H9 (cell line): Measurements from ENCODE around the gene NECAP2. TPM values are rescaled to one million over a fixed set of nuclear protein-coding genes. Genes with fewer than 3 reads are reported as not detected.

ENCODE experiments used
- DNase-seq: peaks from one replicate; pipeline ENCODE4 v3.0.0-alpha.2; 2017
- H2AFZ ChIP-seq: one replicate; pipeline ENCODE4 v1.6.1; 2013; ENCODE audit warnings: mild to moderate bottlenecking, low read length, control low read depth, moderate library complexity
- H2AK5ac ChIP-seq: 2 replicates; pipeline ENCODE4 v1.6.1; 2013; ENCODE audit warnings: low read length, control low read depth, mixed read lengths; ENCODE audit not compliant: insufficient read length
- H2BK120ac ChIP-seq: one replicate; pipeline ENCODE4 v1.6.1; 2013; ENCODE audit warnings: low read depth, mild to moderate bottlenecking, low read length, control low read depth, inconsistent platforms; ENCODE audit not compliant: poor library complexity, severe bottlenecking
- H2BK12ac ChIP-seq: 2 replicates; pipeline ENCODE4 v1.6.1; 2013; ENCODE audit warnings: low read length, control low read depth, mixed read lengths, low read depth; ENCODE audit not compliant: insufficient read length
- H2BK15ac ChIP-seq: 2 replicates; pipeline ENCODE4 v1.6.1; 2013; ENCODE audit warnings: low read depth, low read length, control low read depth
- H2BK20ac ChIP-seq: one replicate; pipeline ENCODE4 v1.6.1; 2013; ENCODE audit warnings: low read depth, mild to moderate bottlenecking, low read length, control low read depth, inconsistent platforms; ENCODE audit not compliant: poor library complexity, severe bottlenecking
- H2BK5ac ChIP-seq: 2 replicates; pipeline ENCODE4 v1.6.1; 2013; ENCODE audit warnings: low read length, control low read depth, mixed read lengths; ENCODE audit not compliant: insufficient read length
- H3K14ac ChIP-seq: 2 replicates; pipeline ENCODE4 v1.6.1; 2013; ENCODE audit warnings: low read length, control low read depth; ENCODE audit not compliant: insufficient read depth
- H3K18ac ChIP-seq: 2 replicates; pipeline ENCODE4 v1.6.1; 2013; ENCODE audit warnings: low read depth, mild to moderate bottlenecking, mixed read lengths, low read length, control low read depth; ENCODE audit not compliant: insufficient read length
- H3K23ac ChIP-seq: 2 replicates; pipeline ENCODE4 v1.6.1; 2013; ENCODE audit warnings: low read length, control low read depth, mixed read lengths, low read depth; ENCODE audit not compliant: insufficient read length
- H3K23me2 ChIP-seq: 2 replicates; pipeline ENCODE4 v1.6.1; 2013; ENCODE audit warnings: low read depth, mild to moderate bottlenecking, mixed read lengths, low read length, control low read depth; ENCODE audit not compliant: insufficient read length, poor library complexity, severe bottlenecking
- H3K27ac ChIP-seq: 2 replicates; pipeline ENCODE4 v1.5.1; 2013; ENCODE audit warnings: low read length, control low read depth, mixed read lengths, low read depth; ENCODE audit not compliant: insufficient read length
- H3K27me3 ChIP-seq: 2 replicates; pipeline ENCODE4 v1.6.1; 2013; ENCODE audit warnings: low read length, control low read depth, inconsistent platforms; ENCODE audit not compliant: insufficient read depth
- H3K4ac ChIP-seq: 2 replicates; pipeline ENCODE4 v1.6.1; 2013; ENCODE audit warnings: low read depth, mild to moderate bottlenecking, control low read depth, inconsistent platforms, low read length, moderate library complexity
- H3K4me1 ChIP-seq: 2 replicates; pipeline ENCODE4 v1.6.1; 2013; ENCODE audit warnings: low read length, control low read depth, inconsistent platforms; ENCODE audit not compliant: insufficient read depth
- H3K4me2 ChIP-seq: 2 replicates; pipeline ENCODE4 v1.6.1; 2013; ENCODE audit warnings: low read length, control low read depth, mixed read lengths; ENCODE audit not compliant: insufficient read length, insufficient read depth
- H3K56ac ChIP-seq: 2 replicates; pipeline ENCODE4 v1.6.1; 2013; ENCODE audit warnings: low read depth, mild to moderate bottlenecking, mixed read lengths, low read length, control low read depth; ENCODE audit not compliant: insufficient read length
- H3K79me1 ChIP-seq: 2 replicates; pipeline ENCODE4 v1.6.1; 2013; ENCODE audit warnings: low read depth, mild to moderate bottlenecking, moderate library complexity, low read length, control low read depth, inconsistent platforms; ENCODE audit not compliant: insufficient read depth, poor library complexity, severe bottlenecking
- H3K79me2 ChIP-seq: 2 replicates; pipeline ENCODE4 v1.6.1; 2013; ENCODE audit warnings: low read length, control low read depth, inconsistent platforms; ENCODE audit not compliant: insufficient read depth
- H3K9ac ChIP-seq: 2 replicates; pipeline ENCODE4 v1.6.1; 2013; ENCODE audit warnings: low read length, control low read depth, mixed read lengths; ENCODE audit not compliant: insufficient read length; ENCODE audit errors: extremely low read depth
- H3K9me3 ChIP-seq: one replicate; pipeline ENCODE4 v1.6.1; 2013; ENCODE audit warnings: low read depth, low read length, inconsistent platforms; ENCODE audit not compliant: control insufficient read depth
- H3T11ph ChIP-seq: one replicate; pipeline ENCODE4 v1.6.1; 2013; ENCODE audit warnings: mild to moderate bottlenecking, low read length, control low read depth, inconsistent platforms
- H4K20me1 ChIP-seq: one replicate; pipeline ENCODE4 v1.6.1; 2013; ENCODE audit not compliant: control insufficient read depth, insufficient read length, insufficient read depth
- H4K5ac ChIP-seq: 2 replicates; pipeline ENCODE4 v1.6.1; 2013; ENCODE audit warnings: low read depth, mild to moderate bottlenecking, mixed read lengths, low read length, control low read depth; ENCODE audit not compliant: insufficient read length
- H4K8ac ChIP-seq: replicated peaks from 2 replicates; pipeline ENCODE4 v1.6.1; 2013; ENCODE audit warnings: low read length, control low read depth, mixed read lengths, low read depth; ENCODE audit not compliant: insufficient read length
- H4K91ac ChIP-seq: 2 replicates; pipeline ENCODE4 v1.6.1; 2013; ENCODE audit warnings: low read depth, mild to moderate bottlenecking, moderate library complexity, mixed read lengths, low read length, control low read depth; ENCODE audit not compliant: insufficient read length
- H3K27ac Mint-ChIP-seq, 3 experiments: 2 replicates in 2 of 3; 3 replicates in 1 of 3; pipeline ENCODE4 v1.8.0; 2020 to 2021; ENCODE audit warnings: mixed read lengths in 3 of 3, mild to moderate bottlenecking in 1 of 3, moderate library complexity in 1 of 3
- H3K27me3 Mint-ChIP-seq: 2 replicates; pipeline ENCODE4 v1.8.0; 2021; ENCODE audit warnings: low read depth, mild to moderate bottlenecking, moderate library complexity, mixed read lengths
- H3K36me3 Mint-ChIP-seq, 3 experiments: 2 replicates in 2 of 3; 3 replicates in 1 of 3; pipeline ENCODE4 v1.8.0; 2020 to 2021; ENCODE audit warnings: low read depth in 3 of 3, mixed read lengths in 3 of 3; ENCODE audit not compliant: insufficient read depth in 1 of 3
- H3K4me1 Mint-ChIP-seq, 2 experiments: 2 replicates each; pipeline ENCODE4 v1.8.0; 2020; ENCODE audit warnings: mixed read lengths in 2 of 2
- H3K4me3 Mint-ChIP-seq, 2 experiments: 2 replicates in 1 of 2; 3 replicates in 1 of 2; pipeline ENCODE4 v1.8.0; 2020 to 2021; ENCODE audit warnings: mild to moderate bottlenecking in 2 of 2, mixed read lengths in 2 of 2, moderate library complexity in 1 of 2
- H3K9me3 Mint-ChIP-seq, 2 experiments: 2 replicates in 1 of 2; 3 replicates in 1 of 2; pipeline ENCODE4 v1.8.0; 2020; ENCODE audit warnings: mild to moderate bottlenecking in 2 of 2, mixed read lengths in 2 of 2, moderate library complexity in 1 of 2
- CTCF ChIP-seq: fragments of 200-600 bp; sonication (generic); conservative IDR thresholded peaks from 3 replicates; pipeline ENCODE4 v1.8.0; 2021; ENCODE audit warnings: antibody characterized with exemption, mild to moderate bottlenecking
- WGBS: extraction: QIAGEN DNeasy Blood & Tissue Kit; methylation state at CpG from one replicate; pipeline ENCODE4 v1.1.7; 2013; ENCODE audit warnings: missing lambda C conversion rate, low lambda C conversion rate, mixed read lengths; ENCODE audit not compliant: insufficient read length; ENCODE audit errors: extremely low coverage; 5-methylcytosine and 5-hydroxymethylcytosine counted together
- total RNA-seq: library from RNA; stranded (reverse); gene quantifications from 2 replicates; pipeline ENCODE4 v1.2.1, GENCODE V29; 2021

NECAP2 gene
- total RNA-seq, 1 experiment from 2014 or later: 33.2 TPM

GRCh38 chr1:16468558-16468957 lies 28.0 kb downstream of the NECAP2 start:
- no peak overlapping the region for H2BK12ac ChIP-seq
- no peak overlapping the region for H3K27ac Mint-ChIP-seq
- no peak overlapping the region for H2BK5ac ChIP-seq
- no peak overlapping the region for H3K9ac ChIP-seq
- H3K4me1 Mint-ChIP-seq: no peaks in the 10 kb centered on the region
- no peak overlapping the region for H4K91ac ChIP-seq
- H3T11ph ChIP-seq: no peak overlapping the region
- no peaks in the 10 kb centered on the region for H3K27me3 ChIP-seq
- H3K4me1 ChIP-seq: no peaks in the 10 kb centered on the region
- H3K79me2 ChIP-seq: no peaks in the 10 kb centered on the region
- H3K4me3 Mint-ChIP-seq: no peak overlapping the region
- no peak overlapping the region for H2AFZ ChIP-seq
- H3K14ac ChIP-seq: no peak overlapping the region
- H2BK20ac ChIP-seq: no peak overlapping the region
- H3K18ac ChIP-seq: no peak overlapping the region
- no peak overlapping the region for H4K5ac ChIP-seq
- no peak overlapping the region for H3K23ac ChIP-seq
- H2AK5ac ChIP-seq: no peak overlapping the region
- H3K9me3 Mint-ChIP-seq: no peaks in the 10 kb centered on the region
- no peak for DNase-seq
- H3K36me3 Mint-ChIP-seq: peaks cover 4 to 30% (median 15%) of the 10 kb centered on the region in 3 experiments
- TF ChIP-seq CTCF: no peak
- H3K27ac ChIP-seq: no peak overlapping the region
- no peak overlapping the region for H3K4me2 ChIP-seq
- H3K9me3 ChIP-seq: no peaks in the 10 kb centered on the region
- no peaks in the 10 kb centered on the region for H3K27me3 Mint-ChIP-seq
- no peaks in the 10 kb centered on the region for H3K23me2 ChIP-seq
- H2BK15ac ChIP-seq: no peak overlapping the region
- WGBS: no CpG with 5 or more reads among the region's 3 CpGs
- no peaks in the 10 kb centered on the region for H3K79me1 ChIP-seq
- no peak overlapping the region for H3K56ac ChIP-seq
- no peaks in the 10 kb centered on the region for H4K20me1 ChIP-seq
- no peak overlapping the region for H4K8ac ChIP-seq
- H3K4ac ChIP-seq: no peak overlapping the region
- no peak overlapping the region for H2BK120ac ChIP-seq
